Lower leg skin (tissue), 4 donors: ENCODE measurements around the gene CPSF4L. TPM values are rescaled to one million over a fixed set of nuclear protein-coding genes. Genes with fewer than 3 reads are reported as not detected.

Source experiments
- DNase-seq, 2 donors: peaks; one replicate each; pipeline ENCODE4 v3.0.0-alpha.2; 2019; ENCODE audit warnings: low spot score in 2 of 2
- H3K4me3 ChIP-seq: fragments of 200-600 bp; sonication (generic); 2 replicates; pipeline ENCODE4 v1.5.1; 2017; ENCODE audit warnings: mild to moderate bottlenecking, low read depth; ENCODE audit not compliant: poor library complexity, severe bottlenecking
- POLR2A ChIP-seq, 2 donors: fragments of 450-650 bp; IDR thresholded peaks; one replicate each; pipeline ENCODE4 v1.6.1; 2016 to 2017; ENCODE audit warnings: antibody characterized with exemption in 2 of 2, mild to moderate bottlenecking in 1 of 2, moderate library complexity in 1 of 2
- WGBS, 2 donors: methylation state at CpG; one replicate each; pipeline ENCODE4 v1.1.5; 2018; 5-methylcytosine and 5-hydroxymethylcytosine counted together
- intact Hi-C: fragments of 100-400 bp; cut with DNase I; formaldehyde crosslinking; loops from one replicate; pipeline ENCODE4 v1.15.0; 2023; ENCODE audit warnings: low total_unique reads
- total RNA-seq, 4 donors: library from RNA; depleted of rRNA; stranded (reverse); fragments of >200 nt; gene quantifications; one replicate each; pipeline ENCODE4 v1.1.0, GENCODE V29; 2016
- TF ChIP-seq, protein P1 (sequence below), 3 donors: fragments of 450-650 bp; IDR thresholded peaks; one replicate each; pipeline ENCODE4 v1.5.1; 2016; ENCODE audit warnings: antibody characterized with exemption in 3 of 3, mild to moderate bottlenecking in 3 of 3, moderate library complexity in 2 of 3

The CPSF4L gene
- total RNA-seq, 4 donors from 2014 or later = not detected

DNA sequence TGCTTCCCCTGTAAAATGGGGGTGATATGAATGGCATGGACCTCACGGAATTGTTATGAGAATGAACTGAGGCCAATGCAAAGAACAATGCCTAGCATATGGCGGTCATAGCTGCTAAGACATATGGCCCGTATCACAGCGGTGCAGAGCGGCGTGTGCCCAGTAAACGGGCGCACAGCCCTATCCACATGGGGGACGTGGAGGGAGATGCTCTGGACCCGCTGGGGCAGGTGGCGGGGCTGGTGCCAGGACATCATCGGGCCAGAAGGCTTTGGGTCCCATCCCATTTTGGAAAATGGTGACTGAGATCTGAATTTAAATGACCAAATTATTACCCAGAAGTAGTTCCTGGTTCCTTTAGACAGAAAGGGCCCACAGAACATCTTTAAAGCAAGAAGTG is 18.5 kb upstream of the CPSF4L start:
- no peak for TF ChIP-seq POLR2A (IDR thresholded peaks at IDR 0.05)
- TF ChIP-seq, protein P1, sequence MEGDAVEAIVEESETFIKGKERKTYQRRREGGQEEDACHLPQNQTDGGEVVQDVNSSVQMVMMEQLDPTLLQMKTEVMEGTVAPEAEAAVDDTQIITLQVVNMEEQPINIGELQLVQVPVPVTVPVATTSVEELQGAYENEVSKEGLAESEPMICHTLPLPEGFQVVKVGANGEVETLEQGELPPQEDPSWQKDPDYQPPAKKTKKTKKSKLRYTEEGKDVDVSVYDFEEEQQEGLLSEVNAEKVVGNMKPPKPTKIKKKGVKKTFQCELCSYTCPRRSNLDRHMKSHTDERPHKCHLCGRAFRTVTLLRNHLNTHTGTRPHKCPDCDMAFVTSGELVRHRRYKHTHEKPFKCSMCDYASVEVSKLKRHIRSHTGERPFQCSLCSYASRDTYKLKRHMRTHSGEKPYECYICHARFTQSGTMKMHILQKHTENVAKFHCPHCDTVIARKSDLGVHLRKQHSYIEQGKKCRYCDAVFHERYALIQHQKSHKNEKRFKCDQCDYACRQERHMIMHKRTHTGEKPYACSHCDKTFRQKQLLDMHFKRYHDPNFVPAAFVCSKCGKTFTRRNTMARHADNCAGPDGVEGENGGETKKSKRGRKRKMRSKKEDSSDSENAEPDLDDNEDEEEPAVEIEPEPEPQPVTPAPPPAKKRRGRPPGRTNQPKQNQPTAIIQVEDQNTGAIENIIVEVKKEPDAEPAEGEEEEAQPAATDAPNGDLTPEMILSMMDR (IDR thresholded peaks at IDR 0.05) = no peak
- intact Hi-C loops = no loop called here
- no peak for DNase-seq
- no peak overlapping the region for H3K4me3 ChIP-seq
- 94 to 96% methylated on average over 12 of the region's 12 CpGs for WGBS, 2 donors

DNA sequence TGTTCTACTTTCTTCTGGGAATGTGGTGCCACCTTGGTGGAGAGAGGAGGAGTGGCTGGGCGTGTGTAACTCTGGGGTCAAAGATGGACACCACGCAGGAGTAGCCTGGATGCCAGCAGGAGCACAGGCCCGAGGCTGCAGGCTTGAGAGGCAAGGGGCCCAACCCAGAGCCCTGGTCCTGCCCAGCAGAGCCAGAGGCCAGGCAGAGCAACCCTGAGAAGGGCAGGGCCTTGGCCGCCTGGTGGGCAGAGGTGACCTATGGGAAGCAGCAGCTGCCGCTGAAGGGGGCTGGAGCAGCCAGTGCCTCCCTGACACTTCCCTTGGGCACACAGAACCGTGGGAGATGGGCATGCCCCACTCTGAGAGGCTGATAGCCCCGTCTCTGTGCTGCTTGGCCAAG is 18.0 kb upstream of the CPSF4L start:
- intact Hi-C loops = no loop called here
- no peak for TF ChIP-seq POLR2A (IDR thresholded peaks at IDR 0.05)
- TF ChIP-seq, protein P1 (IDR thresholded peaks at IDR 0.05) = no peak
- no peak for DNase-seq
- 85% methylated on average over 4 to 7 of the region's 7 CpGs for WGBS, 2 donors
- no peak overlapping the region for H3K4me3 ChIP-seq

- WGBS, 2 donors = 35 to 40% methylated on average over 14 of the region's 14 CpGs
- DNase-seq = peak in 1 of 2 donors; percentile 67
- intact Hi-C loops = no loop called here
- TF ChIP-seq, protein P1 (IDR thresholded peaks at IDR 0.05) = no peak
- no peak for TF ChIP-seq POLR2A (IDR thresholded peaks at IDR 0.05)
- H3K4me3 ChIP-seq = no peak overlapping the region
These were observed 17.1 kb upstream of the CPSF4L start for GRCh38 chr17:73278465-73279453.

DNA sequence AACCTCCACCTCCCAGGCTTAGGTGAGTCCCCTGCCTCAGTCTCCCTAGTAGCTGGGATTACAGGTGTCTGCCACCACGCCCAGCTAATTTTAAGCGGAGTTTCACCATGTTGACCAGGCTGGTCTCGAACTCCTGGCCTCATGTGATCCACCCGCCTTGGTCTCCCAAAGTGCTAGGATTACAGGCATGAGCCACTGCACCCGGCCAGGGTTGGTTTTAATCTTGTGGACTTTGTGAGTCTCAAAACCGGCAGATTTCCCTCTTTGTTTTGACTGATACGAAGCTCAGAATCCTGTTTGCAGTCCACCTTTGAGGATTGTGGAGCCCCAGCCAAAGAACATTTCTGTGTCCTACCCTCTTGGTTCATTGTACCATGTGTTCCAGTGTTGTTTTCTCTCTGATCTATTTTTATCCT is 16.4 kb upstream of the CPSF4L start:
- 33 to 50% methylated on average over 7 of the region's 7 CpGs for WGBS, 2 donors
- no peak for DNase-seq
- intact Hi-C loops = no loop called here
- TF ChIP-seq, protein P1 (IDR thresholded peaks at IDR 0.05) = no peak
- no peak overlapping the region for H3K4me3 ChIP-seq

GRCh38 chr17:73274490-73274889 is 12.8 kb upstream of the CPSF4L start:
- DNase-seq = no peak
- TF ChIP-seq, protein P1 (IDR thresholded peaks at IDR 0.05) = no peak
- no peak for TF ChIP-seq POLR2A (IDR thresholded peaks at IDR 0.05)

More at GRCh38 chr17:73274490-73274889, 12.8 kb upstream of the CPSF4L start:
- 100% methylated on average over 4 of the region's 4 CpGs for WGBS, 2 donors
- no peak overlapping the region for H3K4me3 ChIP-seq
- intact Hi-C loops = no loop called here
